NCI-H146 (cell line): ENCODE data around the gene PKD1L1.
A peak's percentile ranks its signal among the peaks of the same experiment; 100 is the strongest.
"Not testable (repeated sequence)": the region's sequence is repeated elsewhere in the genome, so short reads cannot be mapped to it uniquely, and the experiment has no call there.

Source experiments
- DNase-seq: peaks from one replicate; lab custom pipeline; 2025; lab: John Stamatoyannopoulos, UW

Gene PKD1L1

DNA sequence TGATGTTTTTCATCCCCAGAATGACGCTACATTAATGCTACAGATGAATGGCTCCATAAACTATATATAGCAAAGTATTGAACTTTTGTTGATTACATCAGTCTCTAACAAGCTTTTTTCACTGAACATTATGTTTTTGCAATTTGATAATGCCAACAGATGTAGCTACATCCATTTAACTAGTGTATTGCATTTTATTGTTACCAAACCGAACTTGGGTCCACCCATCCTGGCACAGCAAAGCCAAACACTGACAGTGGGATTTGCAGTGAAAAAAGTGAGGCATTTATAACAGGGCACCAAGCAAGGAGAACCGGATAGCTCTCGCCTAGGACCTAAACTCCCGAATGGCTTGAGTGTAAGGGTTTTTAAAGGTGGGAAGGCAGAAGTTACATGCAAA, 183.5 kb downstream of the PKD1L1 start:
- no peak for DNase-seq

DNA sequence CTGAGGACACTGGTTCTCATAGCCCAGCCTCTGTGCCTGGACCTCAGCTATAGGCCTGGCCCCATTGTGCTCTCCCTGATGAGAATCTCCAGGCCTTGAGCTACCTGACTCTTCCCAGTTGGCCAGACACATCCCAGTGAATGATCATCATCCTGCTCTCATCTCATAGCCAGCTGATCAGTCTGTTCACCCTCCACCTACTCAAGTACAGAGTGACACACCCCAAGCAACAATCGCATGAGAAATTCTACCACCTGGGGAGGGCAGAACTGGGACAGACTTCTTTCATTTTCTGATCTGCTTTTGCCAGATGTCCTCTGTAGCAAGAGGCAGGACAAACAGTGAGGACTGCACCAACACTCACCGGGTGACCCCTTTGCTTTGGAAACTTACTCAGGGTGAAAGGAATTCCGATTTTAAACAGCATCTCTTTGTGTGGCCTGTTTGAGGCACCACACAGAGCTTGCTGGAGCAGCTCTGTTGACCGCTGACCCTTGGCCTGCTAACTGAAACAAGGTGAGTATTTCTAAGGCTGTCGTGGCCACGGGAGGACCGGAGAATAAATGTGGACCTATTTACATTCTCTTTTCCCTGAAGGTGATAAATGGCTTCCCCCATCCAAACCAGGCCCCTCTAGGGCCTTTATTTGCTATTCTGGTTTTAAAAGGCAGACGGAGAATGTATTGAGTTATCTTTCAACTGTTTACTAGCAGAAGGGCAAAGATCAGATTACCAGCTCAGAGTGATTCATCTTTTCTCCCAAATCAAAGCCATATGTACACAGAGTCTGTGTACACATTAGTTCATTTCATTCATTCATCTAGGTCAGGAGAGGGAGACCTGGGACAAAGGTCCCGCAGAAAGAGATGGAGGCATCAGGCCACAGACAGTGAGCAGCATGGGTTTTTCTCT, 184.9 kb downstream of the PKD1L1 start:
- DNase-seq, result peak; percentile 96

DNA sequence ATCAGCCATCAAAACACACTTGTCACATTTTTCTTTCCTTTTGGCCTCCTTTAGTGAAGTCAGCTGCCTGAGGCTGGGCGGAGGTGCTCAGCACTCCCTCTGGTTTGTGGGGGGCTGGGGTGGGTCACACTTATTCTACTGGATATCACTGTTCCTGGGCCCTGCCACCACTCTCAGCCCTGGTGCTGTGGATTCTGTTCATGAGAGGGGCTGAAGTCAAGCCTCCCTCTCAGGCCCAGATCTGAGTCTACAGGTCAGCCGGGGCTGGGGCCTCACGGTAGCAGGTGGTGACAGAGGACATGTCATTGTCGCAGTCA, 185.6 kb downstream of the PKD1L1 start:
- DNase-seq, result no peak

DNA sequence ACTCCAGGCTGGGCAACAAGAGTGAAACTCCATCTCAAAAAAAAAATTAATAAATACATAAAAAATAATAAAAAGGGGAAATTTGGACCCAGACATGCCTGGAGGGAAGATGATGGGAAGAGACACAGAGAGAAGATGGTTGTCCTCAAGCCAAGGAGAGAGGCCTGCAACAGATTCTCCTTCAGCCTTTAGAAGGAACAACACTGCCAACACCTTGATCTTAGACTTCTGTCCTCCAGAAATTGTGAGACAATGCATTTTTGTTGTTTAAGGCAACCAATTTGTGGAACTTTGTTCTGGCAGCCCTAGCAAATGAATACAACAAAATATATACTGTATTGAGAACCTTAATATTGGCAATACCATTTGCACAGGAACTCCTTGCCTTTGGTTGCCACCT, 186.1 kb downstream of the PKD1L1 start:
- no peak for DNase-seq

DNA sequence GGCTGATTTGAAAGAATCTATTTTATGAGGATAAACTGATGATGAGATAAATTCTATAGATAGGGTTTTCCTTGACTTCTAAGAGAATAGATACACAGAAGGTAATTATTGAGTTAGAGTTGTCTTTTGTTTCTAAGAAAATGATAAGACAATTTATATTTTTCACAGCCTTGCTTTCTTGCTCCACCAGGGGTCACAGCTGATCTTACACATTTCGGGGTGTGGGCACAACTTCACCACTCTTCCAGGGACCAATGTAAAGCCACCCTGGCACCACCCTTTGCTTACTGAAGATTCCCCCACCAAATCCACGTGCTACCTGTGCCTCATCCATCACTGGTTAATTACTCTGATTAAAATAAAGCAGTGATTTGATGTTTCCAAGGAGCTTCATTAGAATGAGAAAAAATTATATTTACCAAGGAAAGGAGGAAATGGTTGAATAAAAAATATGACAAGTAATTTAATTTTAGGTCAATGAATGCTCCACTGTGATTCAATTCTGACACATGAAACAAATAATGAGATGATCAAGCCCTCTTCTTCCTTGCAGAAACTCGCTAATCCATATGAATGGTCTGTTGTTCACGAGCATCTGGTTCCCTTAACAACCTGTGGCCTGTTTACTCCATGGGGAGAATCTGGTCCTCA, 189.1 kb downstream of the PKD1L1 start:
- no peak for DNase-seq

DNA sequence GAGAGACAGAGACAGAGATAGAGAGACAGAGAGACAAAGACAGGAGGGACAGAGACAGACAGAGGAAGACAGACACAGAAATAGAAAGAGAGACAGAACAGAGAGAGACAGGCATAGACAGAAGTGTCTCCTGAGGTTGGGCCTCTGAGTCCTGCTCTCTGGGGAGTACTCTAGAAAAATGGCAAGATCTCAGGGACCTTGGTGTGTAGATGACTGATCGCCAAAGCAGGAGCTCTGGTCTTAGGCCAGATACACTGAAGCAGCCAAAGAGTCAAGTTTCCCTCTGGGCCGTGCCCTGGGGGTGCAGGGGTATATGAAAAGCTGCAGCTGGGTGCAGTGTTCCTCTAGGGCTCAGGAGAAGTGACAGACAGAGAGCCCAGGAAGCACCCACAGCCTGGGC, 189.7 kb downstream of the PKD1L1 start:
- DNase-seq, result no peak

DNA sequence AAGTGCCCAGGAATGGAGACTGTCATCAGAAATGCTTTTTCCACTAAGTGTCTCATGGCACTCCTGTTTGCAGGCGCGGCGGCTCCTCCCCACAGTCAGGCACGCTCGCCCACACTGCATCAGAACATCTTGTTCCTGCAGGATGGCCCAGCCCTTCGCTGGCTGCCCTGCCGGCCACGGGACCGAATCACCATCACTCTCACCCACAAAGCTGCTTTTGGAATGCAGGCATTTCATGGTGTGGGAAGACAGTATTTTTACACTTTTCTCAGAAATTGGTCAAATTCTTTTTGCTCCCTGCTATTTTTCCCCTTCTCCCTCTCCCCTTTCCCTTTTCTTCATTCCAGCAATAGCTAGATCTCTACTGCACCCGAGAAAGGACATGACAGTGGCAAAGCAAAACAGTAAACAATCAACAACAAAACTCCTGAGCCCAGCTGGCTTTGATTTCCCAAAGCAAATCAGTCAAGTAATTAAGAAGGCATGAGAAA, 190.3 kb downstream of the PKD1L1 start:
- no peak for DNase-seq

DNA sequence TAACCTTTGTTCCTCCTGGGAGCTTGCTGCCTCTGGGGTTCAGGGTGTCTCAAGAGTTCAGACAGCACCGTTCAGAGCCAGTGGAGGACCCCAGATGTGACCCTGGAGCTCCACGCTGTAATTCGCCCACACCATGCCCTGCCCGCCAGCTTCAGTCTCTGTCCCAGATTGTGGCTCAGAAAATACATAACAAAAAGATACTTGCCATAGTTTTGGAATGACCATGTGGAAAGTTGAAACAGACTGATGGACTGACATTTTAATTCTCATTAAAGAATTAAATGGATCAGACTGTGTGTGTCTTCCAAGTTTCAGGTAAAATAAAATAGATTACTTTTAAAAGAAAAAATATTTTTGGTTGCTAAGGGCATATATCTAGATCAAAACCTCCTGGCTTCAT, 191.6 kb downstream of the PKD1L1 start:
- DNase-seq, result no peak

DNA sequence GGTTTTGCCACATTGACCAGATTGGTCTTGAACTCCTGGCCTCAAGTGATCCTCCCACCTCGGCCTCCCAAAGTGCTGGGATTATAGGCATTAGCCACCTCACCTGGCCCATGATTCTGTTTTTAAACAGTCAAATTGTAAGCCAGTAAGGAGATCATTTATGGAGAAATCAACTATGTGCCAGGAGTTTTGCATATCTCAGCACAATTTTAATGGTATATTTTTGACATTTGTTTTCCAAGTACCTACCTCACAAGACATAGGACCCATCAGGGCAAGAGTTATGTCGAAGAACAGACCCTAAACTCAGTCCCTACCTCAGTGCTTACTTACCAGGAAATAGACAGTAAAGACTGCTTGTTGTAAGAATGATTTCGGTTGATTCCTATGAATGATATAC, 193.0 kb downstream of the PKD1L1 start:
- no peak for DNase-seq

DNA sequence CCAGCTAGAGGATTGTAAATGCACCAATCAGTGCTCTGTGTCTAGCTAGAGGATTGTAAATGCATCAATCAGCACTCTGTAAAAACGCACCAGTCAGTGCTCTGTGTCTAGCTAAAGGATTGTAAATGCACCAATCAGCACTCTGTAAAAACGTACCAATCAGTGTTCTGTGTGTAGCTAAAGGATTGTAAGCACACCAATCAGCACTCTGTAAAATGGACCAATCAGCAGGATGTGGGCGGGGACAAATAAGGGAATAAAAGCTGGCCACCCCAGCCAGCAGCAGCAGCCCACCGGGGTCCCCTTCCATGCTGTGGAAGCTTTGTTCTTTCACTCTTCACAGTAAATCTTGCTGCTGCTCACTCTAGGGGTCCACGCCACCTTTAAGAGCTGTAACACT, 196.5 kb downstream of the PKD1L1 start:
- DNase-seq, result not testable (repeated sequence)

DNA sequence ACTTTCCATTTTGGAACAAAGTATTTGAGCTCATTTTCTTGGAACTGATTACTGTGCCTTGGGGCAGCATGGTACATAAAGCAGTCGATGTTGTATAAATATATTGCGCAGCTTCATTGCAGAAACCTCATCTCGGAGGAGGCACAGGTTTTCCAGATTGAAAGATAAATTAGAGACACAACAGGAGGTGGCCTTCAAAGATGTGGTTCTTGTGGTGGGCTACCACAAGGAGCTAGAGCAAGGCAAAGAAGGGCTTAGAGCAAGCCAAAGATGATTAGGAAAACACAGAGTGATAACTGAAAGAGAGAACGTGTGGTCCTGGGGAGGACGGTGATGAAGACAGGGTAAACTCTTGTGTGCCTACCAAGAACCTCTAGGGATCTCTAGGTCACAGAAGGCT, 197.2 kb downstream of the PKD1L1 start:
- no peak for DNase-seq

DNA sequence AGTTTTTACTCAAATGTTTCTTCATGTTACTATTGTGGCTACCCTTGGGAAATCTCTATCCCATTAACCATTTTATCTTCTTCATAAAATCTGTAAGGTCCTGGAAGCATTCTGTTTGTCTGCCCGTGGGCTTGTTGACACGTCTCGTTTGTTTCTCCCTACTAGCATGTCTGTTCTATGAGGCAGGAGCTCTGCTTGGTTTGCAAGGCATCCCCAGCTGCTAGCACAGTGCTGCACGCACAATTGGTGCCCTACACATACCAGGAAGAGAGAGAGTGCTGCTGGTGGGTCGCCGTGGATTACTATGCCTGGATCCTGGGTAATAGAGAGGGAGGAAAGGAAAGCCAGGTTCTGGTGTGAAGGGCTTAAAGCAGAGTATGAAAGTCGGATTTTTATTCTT, 200.2 kb downstream of the PKD1L1 start:
- DNase-seq, result no peak

DNA sequence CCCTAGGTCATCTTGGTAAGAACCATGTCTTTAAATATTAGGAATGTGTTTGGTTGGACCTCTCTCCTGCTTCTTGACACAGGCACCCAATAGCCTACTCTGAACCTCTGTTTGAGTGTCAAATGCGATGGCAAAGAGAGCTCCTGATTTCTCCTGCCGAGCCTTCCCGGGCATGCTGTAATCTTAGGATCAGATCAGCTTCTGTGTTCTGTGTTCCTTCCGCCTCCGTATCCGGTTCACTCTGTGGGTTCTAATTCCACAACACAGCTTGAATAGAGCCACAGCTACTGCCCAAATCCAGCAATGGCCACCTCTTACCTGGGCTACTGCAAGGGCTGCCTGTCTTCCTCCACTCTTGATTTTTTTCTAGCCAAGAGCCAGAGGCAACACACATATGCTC, 201.1 kb downstream of the PKD1L1 start:
- no peak for DNase-seq

DNA sequence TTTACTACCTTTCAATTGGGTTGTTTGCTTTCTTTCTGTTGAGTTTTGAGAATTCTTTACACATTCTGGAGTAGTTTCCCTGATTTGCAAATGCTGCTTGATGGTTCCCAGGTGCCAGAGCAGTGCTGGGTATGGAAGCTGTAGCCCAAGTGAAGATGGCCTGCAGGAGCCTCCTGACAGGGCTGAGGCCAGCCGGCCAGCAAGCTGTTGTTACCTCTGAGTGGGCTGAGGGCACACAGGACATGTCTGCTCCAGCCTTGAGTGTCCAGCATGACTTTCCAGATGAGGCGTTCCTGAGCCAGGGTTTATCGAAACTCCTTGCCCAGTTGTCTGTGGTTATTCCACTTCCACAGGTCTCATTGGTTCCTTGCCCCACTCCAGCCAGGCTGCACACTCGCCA, 201.8 kb downstream of the PKD1L1 start:
- no peak for DNase-seq

DNA sequence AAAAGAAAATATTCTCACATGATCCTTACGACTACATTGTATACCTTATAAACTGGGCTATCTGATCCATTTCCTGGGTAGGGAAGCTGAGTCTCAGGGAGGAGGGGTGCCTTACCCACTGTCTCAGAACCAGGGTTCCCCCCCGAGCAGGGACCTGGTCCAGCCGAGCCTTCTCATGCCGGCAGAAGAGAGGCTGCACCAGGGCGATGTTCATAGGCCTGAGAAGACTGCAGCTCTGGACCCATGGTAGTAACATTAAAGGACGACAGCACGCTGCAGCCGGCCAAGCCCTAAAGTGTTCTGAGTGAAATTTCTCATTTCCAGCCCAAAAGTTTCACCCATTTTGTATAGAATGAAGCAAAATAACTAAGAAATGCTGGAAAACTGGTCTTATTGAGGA, 203.4 kb downstream of the PKD1L1 start:
- DNase-seq, result no peak

DNA sequence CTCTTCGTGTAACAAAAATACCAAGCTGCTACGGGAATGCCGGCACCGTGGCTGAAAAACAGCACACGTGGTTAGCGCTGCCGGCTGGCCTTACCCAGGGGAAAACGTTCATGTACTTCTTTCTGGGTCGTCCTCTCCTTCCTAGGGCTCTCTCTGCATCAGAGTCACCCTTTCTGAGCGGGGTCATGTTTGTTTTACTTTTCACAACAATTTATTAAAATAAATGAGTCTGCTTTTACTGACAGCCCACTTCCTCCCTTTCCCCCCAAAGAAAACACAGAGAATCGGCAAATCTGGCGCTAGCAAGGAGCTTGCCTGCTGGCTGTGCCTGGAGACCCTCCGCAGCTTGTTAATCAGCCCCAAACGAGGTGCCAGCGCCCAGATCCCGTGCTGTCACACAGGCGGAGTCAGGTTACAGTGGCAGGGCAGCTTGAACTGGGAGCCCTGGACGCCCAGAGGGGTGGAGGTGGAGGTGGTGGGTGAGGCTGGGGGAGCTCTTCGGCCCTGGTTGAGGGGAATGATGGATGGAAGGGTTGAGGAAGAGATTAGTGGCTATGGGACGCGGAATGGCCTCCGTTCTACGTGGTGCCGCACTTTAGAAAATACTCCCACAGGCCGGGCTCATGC, 204.2 kb downstream of the PKD1L1 start:
- DNase-seq, result no peak

DNA sequence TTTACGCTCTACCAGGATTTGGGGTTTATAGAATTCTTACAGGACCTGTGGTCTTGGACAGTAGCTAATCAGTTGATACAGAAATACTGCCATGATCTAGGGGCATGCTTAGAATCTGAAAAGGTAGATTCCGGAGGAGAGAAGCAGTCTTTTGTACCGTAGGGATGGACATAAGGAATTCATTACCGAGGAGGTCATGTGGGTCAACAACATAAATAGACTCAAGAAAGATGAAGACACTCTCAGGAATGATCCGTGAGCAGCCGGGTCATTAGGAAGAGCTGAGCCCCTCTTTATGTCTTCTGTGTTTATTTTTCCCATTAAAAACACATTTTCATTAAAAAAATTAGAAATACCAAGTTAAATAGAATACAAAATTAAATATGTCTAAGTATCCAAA, 206.3 kb downstream of the PKD1L1 start:
- DNase-seq, result no peak

DNA sequence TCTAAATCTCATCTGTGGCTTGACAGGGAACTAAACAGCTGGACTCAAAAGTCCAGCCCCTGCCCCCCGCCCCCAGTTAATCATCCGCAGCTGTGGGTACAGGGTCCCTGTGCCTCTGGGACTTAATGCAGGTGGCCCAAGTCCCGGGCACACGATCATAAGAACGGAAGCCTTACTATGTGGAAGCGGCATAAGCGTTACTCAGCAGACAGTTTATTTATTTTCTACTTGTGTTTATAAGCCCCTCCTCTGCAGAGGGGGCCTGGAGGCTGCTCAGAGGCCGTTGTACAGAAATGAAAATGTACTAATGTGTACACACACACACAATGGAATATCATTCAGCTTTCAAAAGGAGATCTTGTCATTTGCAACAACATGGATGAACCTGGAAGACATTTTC, 208.4 kb downstream of the PKD1L1 start:
- DNase-seq, result no peak

DNA sequence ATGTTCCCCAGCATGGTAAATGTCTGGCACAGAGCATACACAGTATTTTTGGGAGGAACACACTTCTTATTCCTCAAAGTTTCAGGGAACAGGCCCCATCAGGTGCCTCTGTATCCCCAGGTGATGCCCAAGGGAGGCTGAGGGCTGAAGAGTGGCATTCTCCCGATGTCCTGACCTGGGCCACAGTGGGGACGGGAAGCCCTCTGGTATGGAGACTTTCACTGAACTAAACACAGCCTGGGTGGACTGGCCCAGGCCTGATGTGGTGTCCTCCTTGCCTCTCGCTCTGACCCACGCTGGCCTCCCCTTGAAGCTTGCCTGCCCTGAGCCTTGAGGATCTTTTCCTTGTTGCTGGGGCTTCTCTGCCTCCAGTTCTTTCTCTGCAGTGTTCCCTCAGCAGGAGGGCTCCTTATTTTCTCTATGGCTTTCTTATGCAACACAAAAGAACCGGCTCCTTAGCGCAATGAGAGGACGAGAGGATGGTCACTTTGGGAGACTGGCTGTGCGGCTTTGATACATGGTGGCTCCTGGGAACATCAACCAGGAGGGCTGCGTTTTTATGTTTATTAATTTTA, 208.9 kb downstream of the PKD1L1 start:
- no peak for DNase-seq

DNA sequence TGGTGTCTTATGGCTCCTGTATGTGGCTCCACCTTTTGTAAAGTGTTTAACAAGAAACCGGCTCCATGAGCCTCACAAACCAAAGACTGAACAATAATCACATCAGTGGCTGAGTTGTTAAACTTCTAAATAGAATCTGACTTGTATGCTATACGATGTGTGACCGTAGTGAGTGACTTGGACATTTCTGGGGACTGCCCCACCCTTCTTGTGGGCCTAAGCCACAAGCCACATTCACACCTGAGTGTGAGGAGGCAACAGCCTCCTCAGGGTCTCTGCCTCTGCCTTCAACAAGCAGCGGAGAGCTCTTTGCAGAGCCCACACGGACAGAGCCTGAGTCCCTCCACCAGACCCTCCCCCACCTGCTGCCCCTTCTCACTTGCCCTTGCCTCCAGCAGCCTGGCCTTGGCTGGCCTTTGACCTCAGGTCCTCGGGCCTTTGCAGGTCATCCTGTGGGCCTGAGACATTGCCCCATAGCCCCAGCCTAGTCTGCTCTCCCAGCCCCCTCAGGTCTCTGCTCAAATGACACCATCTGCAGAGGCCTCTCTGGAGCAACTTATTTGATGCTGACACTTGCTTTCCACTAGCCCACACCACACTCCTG, 209.6 kb downstream of the PKD1L1 start:
- DNase-seq, result no peak

DNA sequence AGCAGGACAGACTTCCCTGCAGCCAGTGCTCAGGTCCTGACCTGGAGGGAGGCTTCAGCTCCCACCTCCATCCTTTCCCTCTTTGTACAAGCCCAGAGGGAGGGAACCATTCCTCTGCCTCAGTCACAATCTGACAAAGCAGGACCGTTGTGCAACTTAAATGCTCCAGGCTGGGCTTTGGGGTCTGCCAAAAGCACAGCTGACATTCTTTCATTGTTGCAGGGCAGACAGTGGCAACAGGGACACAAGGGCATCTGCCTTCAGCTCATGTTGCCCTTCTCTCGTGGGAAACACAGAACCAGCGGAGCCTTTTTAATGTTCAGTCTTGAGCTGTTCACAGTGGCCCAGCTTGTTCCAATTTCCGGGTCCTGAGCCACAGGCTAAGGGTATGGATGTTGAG, 210.7 kb downstream of the PKD1L1 start:
- no peak for DNase-seq
